Mucosa of stomach (tissue), 1 donor: ENCODE data around the gene GATD1.

Experiments
- H3K27me3 ChIP-seq: one replicate; pipeline ENCODE4 v1.7.0; 2013; ENCODE audit warnings: mild to moderate bottlenecking, low read length; ENCODE audit not compliant: control insufficient read depth, insufficient read depth
- H3K36me3 ChIP-seq: one replicate; pipeline ENCODE4 v1.7.0; 2013; ENCODE audit warnings: low read length; ENCODE audit not compliant: control insufficient read depth, insufficient read depth
- H3K4me1 ChIP-seq: one replicate; pipeline ENCODE4 v1.7.0; 2013; ENCODE audit warnings: mild to moderate bottlenecking, low read length; ENCODE audit not compliant: control insufficient read depth, insufficient read depth
- H3K4me3 ChIP-seq: one replicate; pipeline ENCODE4 v1.7.0; 2013; ENCODE audit warnings: low read length
- H3K9ac ChIP-seq: one replicate; pipeline ENCODE4 v1.7.0; 2013; ENCODE audit warnings: mild to moderate bottlenecking, low read length, moderate library complexity
- H3K9me3 ChIP-seq: one replicate; pipeline ENCODE4 v1.7.0; 2013; ENCODE audit warnings: mild to moderate bottlenecking, low read length, moderate library complexity; ENCODE audit not compliant: control insufficient read depth
- donor health status: Pancreatic carcinoma.

Gene GATD1

DNA sequence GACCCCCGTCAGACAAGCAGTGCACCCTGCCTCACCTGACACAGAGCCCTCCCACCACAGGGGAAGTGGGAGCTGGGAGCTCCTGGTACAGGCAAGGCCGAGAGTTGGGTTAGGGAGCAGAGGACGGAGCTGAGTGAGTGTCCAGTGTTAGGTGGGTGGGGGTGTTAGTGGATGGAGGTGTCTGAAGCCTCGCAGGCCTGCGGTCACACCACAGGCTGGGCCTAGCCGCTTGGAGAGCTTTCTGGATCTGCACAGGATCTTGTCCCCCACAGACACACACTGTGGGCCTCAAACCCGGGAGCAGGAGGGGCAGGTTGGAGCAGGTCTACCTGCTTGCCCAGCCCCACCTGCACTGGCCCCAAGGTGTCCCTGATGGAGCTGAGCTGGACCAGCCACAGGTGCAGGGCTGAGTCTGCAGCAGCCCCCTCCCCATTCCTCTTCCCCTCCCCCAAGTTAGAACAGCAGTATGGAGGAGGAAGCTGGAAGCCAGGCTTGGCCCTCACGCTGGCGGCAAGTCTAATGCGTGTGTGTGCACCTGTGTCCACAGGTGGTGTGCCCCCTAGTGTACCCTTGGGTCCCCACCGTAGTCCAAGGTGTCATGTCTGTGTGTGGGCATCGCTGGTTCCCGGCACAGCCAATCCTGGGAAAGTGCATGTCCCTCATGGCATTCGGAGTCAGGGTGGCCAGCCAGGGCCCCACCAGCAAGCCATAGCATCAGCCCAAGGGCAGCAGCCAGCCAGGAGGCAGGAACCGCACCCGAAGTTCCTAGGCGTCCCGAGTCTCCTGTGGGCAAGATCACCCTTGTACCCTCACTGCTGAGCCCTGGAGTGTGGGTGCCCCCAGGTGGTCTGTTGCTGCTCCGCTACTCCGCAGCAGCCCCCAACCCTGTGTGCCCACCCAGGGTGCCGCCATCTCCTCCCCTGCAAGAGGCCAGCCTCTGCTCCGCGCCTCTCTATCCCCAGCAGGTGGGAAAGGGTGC is 2.0 kb upstream of the GATD1 start:
- H3K36me3 ChIP-seq, result no peaks in the 10 kb centered on the region
- peaks cover 32% of the 10 kb centered on the region for H3K4me1 ChIP-seq
- H3K9ac ChIP-seq, result no peak overlapping the region

GRCh38 chr11:776561-777287 is 563 bp downstream of the GATD1 start:
- H3K4me1 ChIP-seq, result peaks cover 19% of the 10 kb centered on the region
- H3K36me3 ChIP-seq, result no peaks in the 10 kb centered on the region
- H3K9me3 ChIP-seq, result no peaks in the 10 kb centered on the region
- H3K27me3 ChIP-seq, result no peaks in the 10 kb centered on the region
- H3K4me3 ChIP-seq, result peak overlapping the region; percentile 36
- peak overlapping the region; percentile 80 for H3K9ac ChIP-seq

More for the DNA sequence above, 2.0 kb upstream of the GATD1 start:
- H3K27me3 ChIP-seq, result no peaks in the 10 kb centered on the region
- no peak overlapping the region for H3K4me3 ChIP-seq
- no peaks in the 10 kb centered on the region for H3K9me3 ChIP-seq

- H3K4me1 ChIP-seq, result peaks cover 19% of the 10 kb centered on the region
- peak overlapping the region; percentile 70 for H3K9ac ChIP-seq
- H3K27me3 ChIP-seq, result no peaks in the 10 kb centered on the region
- H3K4me3 ChIP-seq, result peak overlapping the region; percentile 36
- no peaks in the 10 kb centered on the region for H3K9me3 ChIP-seq
- H3K36me3 ChIP-seq, result no peaks in the 10 kb centered on the region
Observed at GRCh38 chr11:776263-776560, 1.1 kb downstream of the GATD1 start.

- H3K9ac ChIP-seq, result no peak overlapping the region
- no peaks in the 10 kb centered on the region for H3K36me3 ChIP-seq
- no peaks in the 10 kb centered on the region for H3K9me3 ChIP-seq
- H3K27me3 ChIP-seq, result no peaks in the 10 kb centered on the region
- H3K4me3 ChIP-seq, result no peak overlapping the region
- H3K4me1 ChIP-seq, result peaks cover 19% of the 10 kb centered on the region
Observed at GRCh38 chr11:774873-775592, 2.3 kb downstream of the GATD1 start.

DNA sequence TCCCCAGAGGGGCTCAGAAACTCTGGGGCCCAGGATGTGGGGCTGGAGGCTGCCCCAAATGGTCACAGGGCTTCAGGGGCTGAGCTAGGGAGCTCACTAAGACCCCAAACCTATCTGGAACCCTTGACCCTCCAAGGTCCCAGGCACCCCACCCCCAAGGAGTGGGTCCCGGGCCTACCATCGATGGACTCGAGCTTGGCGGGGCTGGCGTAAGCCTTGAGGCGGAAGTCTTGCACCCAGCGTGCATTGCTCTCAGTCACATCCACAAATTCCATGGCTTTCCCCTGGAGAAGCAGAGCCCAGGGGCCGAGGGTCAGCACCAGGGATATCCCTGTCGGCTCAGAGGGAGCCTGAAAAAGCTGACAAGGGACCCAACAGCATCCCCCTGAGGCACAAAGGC is 3.5 kb downstream of the GATD1 start:
- no peaks in the 10 kb centered on the region for H3K36me3 ChIP-seq
- H3K9ac ChIP-seq, result no peak overlapping the region
- no peaks in the 10 kb centered on the region for H3K27me3 ChIP-seq
- no peaks in the 10 kb centered on the region for H3K9me3 ChIP-seq
- H3K4me1 ChIP-seq, result peaks cover 19% of the 10 kb centered on the region
- no peak overlapping the region for H3K4me3 ChIP-seq

GRCh38 chr11:773425-773824 is 3.9 kb downstream of the GATD1 start:
- no peaks in the 10 kb centered on the region for H3K36me3 ChIP-seq
- no peaks in the 10 kb centered on the region for H3K9me3 ChIP-seq
- H3K9ac ChIP-seq, result no peak overlapping the region
- H3K4me1 ChIP-seq, result peaks cover 19% of the 10 kb centered on the region
- H3K4me3 ChIP-seq, result no peak overlapping the region
- no peaks in the 10 kb centered on the region for H3K27me3 ChIP-seq

- Histone ChIP-seq H3K36me3 (no peaks in the 10 kb centered on the region), H3K9ac (no peak overlapping the region), H3K9me3 (no peaks in the 10 kb centered on the region), H3K27me3 (no peaks in the 10 kb centered on the region), H3K4me3 (no peak overlapping the region), H3K4me1 (peaks cover 14% of the 10 kb centered on the region)
Observed at GRCh38 chr11:772429-773390, 4.6 kb downstream of the GATD1 start.

GRCh38 chr11:771617-772204 is 5.6 kb downstream of the GATD1 start:
- H3K27me3 ChIP-seq, result no peaks in the 10 kb centered on the region
- H3K4me1 ChIP-seq, result peaks cover 13% of the 10 kb centered on the region
- no peak overlapping the region for H3K4me3 ChIP-seq
- H3K9me3 ChIP-seq, result no peaks in the 10 kb centered on the region
- no peaks in the 10 kb centered on the region for H3K36me3 ChIP-seq
- H3K9ac ChIP-seq, result no peak overlapping the region

- Histone ChIP-seq H3K4me3 (no peak overlapping the region), H3K27me3 (no peaks in the 10 kb centered on the region), H3K4me1 (peaks cover 7% of the 10 kb centered on the region), H3K9me3 (no peaks in the 10 kb centered on the region), H3K36me3 (peaks cover 6% of the 10 kb centered on the region), H3K9ac (no peak overlapping the region)
Observed at GRCh38 chr11:770642-771616, 6.4 kb downstream of the GATD1 start.

- H3K36me3 ChIP-seq, result peaks cover 6% of the 10 kb centered on the region
- no peak overlapping the region for H3K4me3 ChIP-seq
- H3K9me3 ChIP-seq, result no peaks in the 10 kb centered on the region
- H3K27me3 ChIP-seq, result no peaks in the 10 kb centered on the region
- H3K9ac ChIP-seq, result no peak overlapping the region
- peaks cover 1% of the 10 kb centered on the region for H3K4me1 ChIP-seq
Observed at GRCh38 chr11:769887-770641, 7.2 kb downstream of the GATD1 start.
